Stimulated activated CD8-positive, alpha-beta memory T cell treated with anti-CD3 and anti-CD28 coated beads, Interleukin-15, amount 100 ng/mL, for 4 hours (primary cell): ENCODE measurements around the gene MAP3K10.
"Not testable (repeated sequence)": the region's sequence is repeated elsewhere in the genome, so short reads cannot be mapped to it uniquely, and the experiment has no call there.

ENCODE experiments used
- DNase-seq, 2 donors: peaks; one replicate each; pipeline ENCODE4 v3.0.0-alpha.2; 2020; ENCODE audit warnings: low read depth in 2 of 2

MAP3K10 gene

GRCh38 chr19:40217027-40217810, 26.0 kb downstream of the MAP3K10 start:
- DNase-seq, result no peak

- peak in 1 of 2 donors; percentile 17 for DNase-seq
These were observed 27.0 kb downstream of the MAP3K10 start, which contains the start of gene TTC9B for GRCh38 chr19:40217934-40218890. Gene TTC9B (minus strand): TSS chr19:40218384. CDS start chr19:40218381, 3 bp downstream.

GRCh38 chr19:40219029-40219428, 27.8 kb downstream of the MAP3K10 start:
- not testable (repeated sequence) for DNase-seq

GRCh38 chr19:40219721-40220276, 28.6 kb downstream of the MAP3K10 start:
- DNase-seq, result no peak

GRCh38 chr19:40220674-40221073, 29.4 kb downstream of the MAP3K10 start:
- no peak for DNase-seq

- peak; percentile 16 to 48 for DNase-seq
These were observed 30.8 kb downstream of the MAP3K10 start for GRCh38 chr19:40221858-40222619.

- no peak for DNase-seq
These were observed 32.1 kb downstream of the MAP3K10 start for GRCh38 chr19:40223135-40223822.

GRCh38 chr19:40224342-40225150, 33.3 kb downstream of the MAP3K10 start:
- DNase-seq, result no peak

- no peak for DNase-seq
These were observed 34.4 kb downstream of the MAP3K10 start for GRCh38 chr19:40225440-40226305.

- DNase-seq, result no peak
These were observed 37.1 kb downstream of the MAP3K10 start for GRCh38 chr19:40228346-40228745.

- DNase-seq, result no peak
These were observed 37.6 kb downstream of the MAP3K10 start for GRCh38 chr19:40228863-40229262.

- DNase-seq, result no peak
These were observed 38.3 kb downstream of the MAP3K10 start for GRCh38 chr19:40229484-40229883.

- DNase-seq, result no peak
These were observed 38.7 kb downstream of the MAP3K10 start for GRCh38 chr19:40229926-40230417.

GRCh38 chr19:40231057-40231456, 39.8 kb downstream of the MAP3K10 start:
- no peak for DNase-seq

GRCh38 chr19:40231544-40232424, 40.6 kb downstream of the MAP3K10 start:
- DNase-seq, result no peak

GRCh38 chr19:40232479-40232878, 41.3 kb downstream of the MAP3K10 start:
- no peak for DNase-seq

GRCh38 chr19:40232949-40233810, 42.0 kb downstream of the MAP3K10 start:
- DNase-seq, result no peak
